ENCODE measurements around the gene TPST2. TPM values are rescaled to one million over a fixed set of nuclear protein-coding genes. Genes with fewer than 3 reads are reported as not detected.
A peak's percentile ranks its signal among the peaks of the same experiment; 100 is the strongest.

Gene TPST2
- total RNA-seq (100 to 1,000 TPM in 1 of 9 donors, 10 to 100 TPM in 8; 17.6 to 167 (median 69.7) TPM), polyA plus RNA-seq (10 to 100 TPM; 15.7 to 21.2 (median 17.7) TPM)
- long read RNA-seq, donor 1, full-length matches to known transcripts, result 5 of 5 reads
- long read RNA-seq, donor 1, partial matches to known transcripts, result 0 of 5 reads
- long read RNA-seq, donor 1, other reads (novel, unspliced or antisense), result 0 of 5 reads
- long read RNA-seq, donor 2, full-length matches to known transcripts, result 5 of 5 reads
- long read RNA-seq, donor 2, partial matches to known transcripts, result 0 of 5 reads
- long read RNA-seq, donor 2, other reads (novel, unspliced or antisense), result 0 of 5 reads
- long read RNA-seq, donor 3, full-length matches to known transcripts, result 3 of 3 reads
- long read RNA-seq, donor 3, partial matches to known transcripts, result 0 of 3 reads
- long read RNA-seq, donor 3, other reads (novel, unspliced or antisense), result 0 of 3 reads
- long read RNA-seq, donor 4, full-length matches to known transcripts, result 62 of 77 reads
- long read RNA-seq, donor 4, partial matches to known transcripts, result 6 of 77 reads
- long read RNA-seq, donor 4, other reads (novel, unspliced or antisense), result 9 of 77 reads
- long read RNA-seq, donor 5, full-length matches to known transcripts, result 167 of 196 reads
- long read RNA-seq, donor 5, partial matches to known transcripts, result 10 of 196 reads
- long read RNA-seq, donor 5, other reads (novel, unspliced or antisense), result 19 of 196 reads
- long read RNA-seq, donor 6, full-length matches to known transcripts, result 25 of 30 reads
- long read RNA-seq, donor 6, partial matches to known transcripts, result 0 of 30 reads
- long read RNA-seq, donor 6, other reads (novel, unspliced or antisense), result 5 of 30 reads
- long read RNA-seq, donor 7, full-length matches to known transcripts, result 9 of 14 reads
- long read RNA-seq, donor 7, partial matches to known transcripts, result 5 of 14 reads
- long read RNA-seq, donor 7, other reads (novel, unspliced or antisense), result 0 of 14 reads
- long read RNA-seq, donor 8, full-length matches to known transcripts, result 6 of 17 reads
- long read RNA-seq, donor 8, partial matches to known transcripts, result 11 of 17 reads
- long read RNA-seq, donor 8, other reads (novel, unspliced or antisense), result 0 of 17 reads
- long read RNA-seq, donor 9, full-length matches to known transcripts, result 1 of 9 reads
- long read RNA-seq, donor 9, partial matches to known transcripts, result 8 of 9 reads
- long read RNA-seq, donor 9, other reads (novel, unspliced or antisense), result 0 of 9 reads
- long read RNA-seq, donor 10, full-length matches to known transcripts, result 6 of 12 reads
- long read RNA-seq, donor 10, partial matches to known transcripts, result 6 of 12 reads
- long read RNA-seq, donor 10, other reads (novel, unspliced or antisense), result 0 of 12 reads

DNA sequence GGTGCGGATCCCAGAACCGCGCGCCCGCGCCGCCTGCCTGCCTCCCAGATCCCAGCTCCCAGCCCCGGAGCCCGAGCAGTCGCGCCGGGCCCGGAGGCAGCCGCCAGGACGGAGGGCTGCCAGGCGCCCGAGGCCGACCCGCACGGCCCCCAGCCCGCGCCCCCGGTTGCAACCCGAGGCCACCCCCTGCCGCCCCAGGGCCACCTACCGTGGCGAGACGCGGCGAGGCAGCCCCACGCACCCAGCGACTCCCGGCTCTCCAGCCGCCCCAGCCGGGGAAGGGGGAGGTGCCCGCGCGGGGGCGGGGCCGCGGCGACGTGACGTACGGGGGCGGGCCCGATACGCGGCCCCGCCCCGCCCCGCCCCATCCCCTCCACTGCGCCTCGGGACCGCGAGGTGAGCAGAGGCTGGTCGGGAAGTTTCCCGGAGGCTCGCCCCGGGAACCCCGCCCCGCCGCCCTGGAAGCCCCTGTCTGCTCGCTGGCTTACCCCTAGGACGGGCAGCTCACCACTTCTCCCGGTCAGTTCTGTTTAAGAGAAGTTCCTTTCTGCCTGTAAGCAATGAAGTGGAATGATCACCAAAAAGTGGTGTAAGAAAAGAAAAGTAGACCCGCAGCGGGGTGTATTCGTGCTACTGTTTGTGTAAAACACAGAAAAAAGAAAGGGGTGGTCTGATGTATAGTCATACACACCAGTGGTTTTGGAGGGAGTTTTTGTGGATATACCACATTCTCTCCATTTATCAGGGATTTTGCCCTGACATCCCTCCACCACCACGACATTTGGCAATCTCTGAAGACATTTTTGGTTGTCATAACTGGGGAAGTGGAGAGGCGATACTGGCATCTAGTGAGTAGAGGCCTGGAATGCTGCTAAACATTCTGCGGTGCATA, at the start of gene TPST2:
Gene TPST2 (minus strand): TSS at position 288 of the 892 bp plus-strand sequence. CDS start 48,502 bp downstream, outside the sequence.
- TF ChIP-seq POLR2A (IDR thresholded peaks at IDR 0.05) (peak in 1 of 2 donors; percentile 81), CTCF (IDR thresholded peaks at IDR 0.05) (peak in 1 of 6 experiments; percentile 8)
- DNase-seq, result peak; percentile 70 to 88 (median 80)
- Histone ChIP-seq H3K4me3 (peak within 1 kb of the TSS; percentile 9 to 92 (median 74)), H3K36me3 (replicated peaks in 1 of 2) (no peaks in the 10 kb centered on the region), H3K9me3 (replicated peaks in 1 of 3) (no peaks in the 10 kb centered on the region), H3K4me1 (replicated peaks in 1 of 2) (peaks cover 9 to 23% of the 10 kb centered on the region in 2 donors), H3K27ac (peak within 1 kb of the TSS; percentile 18 to 95 (median 77)), H3K27me3 (no peaks in the 10 kb centered on the region)
- 1 to 4% (median 1%) methylated on average over 10 to 72 of the region's 72 CpGs for WGBS, 4 donors
- intact Hi-C loops (cut with DNase I), result loop anchor here in 1 of 2 donors (5.0 kb wide), 1 partner anchor 98 kb away; no protein-coding TSS in a partner anchor

DNA sequence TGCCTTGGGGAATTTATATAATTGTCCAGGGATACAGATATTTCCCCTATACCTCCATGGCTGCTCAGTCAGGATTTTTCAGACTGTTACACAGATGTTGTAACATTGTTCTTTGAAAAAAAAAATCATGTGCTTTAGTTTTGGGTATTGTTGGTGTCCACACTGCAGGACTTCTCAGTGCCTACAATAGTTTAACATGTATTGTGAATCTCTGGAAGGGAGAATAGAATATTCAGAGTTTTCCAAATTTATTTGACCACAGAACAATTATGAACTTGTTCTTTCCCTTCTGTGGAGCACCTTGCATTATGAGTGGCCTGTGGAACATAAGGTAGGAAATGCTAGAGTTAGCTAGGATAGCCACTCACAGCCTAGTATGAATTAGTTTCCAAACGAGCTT, 46.4 kb upstream of the TPST2 start:
- no peak for DNase-seq
- 16 to 38% (median 24%) methylated on average over 1 of the region's 1 CpG for WGBS, 4 donors
- intact Hi-C loops (cut with DNase I), result no loop called here
- Histone ChIP-seq H3K4me1 (replicated peaks in 1 of 2) (no peaks in the 10 kb centered on the region), H3K4me3 (no peak overlapping the region), H3K27ac (no peak overlapping the region), H3K9me3 (replicated peaks in 1 of 3) (no peaks in the 10 kb centered on the region), H3K36me3 (replicated peaks in 1 of 2) (no peaks in the 10 kb centered on the region), H3K27me3 (no peaks in the 10 kb centered on the region)
- no peak for TF ChIP-seq CTCF (IDR thresholded peaks at IDR 0.05)
- no peak for TF ChIP-seq POLR2A (IDR thresholded peaks at IDR 0.05)

- Histone ChIP-seq H3K9me3 (replicated peaks in 1 of 3) (no peaks in the 10 kb centered on the region), H3K4me3 (no peak overlapping the region), H3K36me3 (replicated peaks in 1 of 2) (no peaks in the 10 kb centered on the region), H3K27ac (no peak overlapping the region), H3K27me3 (no peaks in the 10 kb centered on the region), H3K4me1 (replicated peaks in 1 of 2) (no peaks in the 10 kb centered on the region)
- DNase-seq, result no peak
- intact Hi-C loops (cut with DNase I), result no loop called here
- 73 to 81% (median 77%) methylated on average over 2 of the region's 2 CpGs for WGBS, 4 donors
- no peak for TF ChIP-seq POLR2A (IDR thresholded peaks at IDR 0.05)
- TF ChIP-seq CTCF (IDR thresholded peaks at IDR 0.05), result no peak
Measured at GRCh38 chr22:26635117-26635516, 45.2 kb upstream of the TPST2 start.

Measured in adrenal gland (tissue), 19 donors.